ENCODE results near the gene STRN4. TPM values are rescaled to one million over a fixed set of nuclear protein-coding genes. Genes with fewer than 3 reads are reported as not detected.

STRN4 gene
- total RNA-seq, 1 donor from 2014 or later: 138 TPM

DNA sequence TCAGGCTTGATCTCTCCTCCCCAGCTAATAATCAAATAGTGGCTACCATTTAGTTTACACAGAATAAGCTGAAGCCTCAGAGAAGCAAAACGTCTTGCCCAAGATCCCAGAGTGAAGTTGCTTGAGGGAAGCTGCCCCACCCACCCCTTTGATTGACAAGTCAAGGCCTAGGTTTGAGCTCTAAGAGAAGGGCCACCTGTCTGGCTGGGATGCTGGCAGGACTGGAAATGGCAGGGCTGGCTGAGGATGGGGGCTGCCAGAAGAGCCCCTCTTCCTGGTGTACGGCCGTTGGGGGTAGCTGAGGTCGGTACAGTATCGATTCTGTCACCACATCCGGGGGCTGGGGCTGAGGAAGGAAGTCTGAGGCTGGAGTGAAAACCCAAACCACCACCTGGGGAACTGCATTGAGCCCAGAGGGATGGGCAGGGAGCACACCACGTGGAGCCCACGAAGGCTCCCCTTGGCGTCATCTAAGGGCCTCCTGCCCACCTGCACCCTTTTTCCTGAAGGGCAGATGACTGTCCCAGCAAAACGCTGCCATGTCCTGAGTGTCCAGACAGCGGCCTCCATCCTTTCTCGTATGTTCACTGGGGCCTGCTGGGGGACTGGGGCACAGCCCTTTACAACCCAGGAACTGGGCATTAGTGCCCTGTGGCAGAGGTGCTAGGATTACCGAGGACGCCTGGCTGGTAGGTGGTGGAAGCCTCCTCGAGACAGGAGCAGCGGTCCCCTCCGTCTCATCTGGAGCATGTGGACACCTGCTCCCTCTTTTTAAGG lies 27.9 kb downstream of the STRN4 start:
- H3K27ac Mint-ChIP-seq (ENCODE audit: unreplicated experiment): no peak overlapping the region
- H3K36me3 Mint-ChIP-seq (ENCODE audit: low read depth): peaks cover 3% of the 10 kb centered on the region
- H3K4me3 Mint-ChIP-seq: peak overlapping the region; percentile 86
- H3K4me1 Mint-ChIP-seq: peaks cover 35% of the 10 kb centered on the region
- TF ChIP-seq, protein P1, sequence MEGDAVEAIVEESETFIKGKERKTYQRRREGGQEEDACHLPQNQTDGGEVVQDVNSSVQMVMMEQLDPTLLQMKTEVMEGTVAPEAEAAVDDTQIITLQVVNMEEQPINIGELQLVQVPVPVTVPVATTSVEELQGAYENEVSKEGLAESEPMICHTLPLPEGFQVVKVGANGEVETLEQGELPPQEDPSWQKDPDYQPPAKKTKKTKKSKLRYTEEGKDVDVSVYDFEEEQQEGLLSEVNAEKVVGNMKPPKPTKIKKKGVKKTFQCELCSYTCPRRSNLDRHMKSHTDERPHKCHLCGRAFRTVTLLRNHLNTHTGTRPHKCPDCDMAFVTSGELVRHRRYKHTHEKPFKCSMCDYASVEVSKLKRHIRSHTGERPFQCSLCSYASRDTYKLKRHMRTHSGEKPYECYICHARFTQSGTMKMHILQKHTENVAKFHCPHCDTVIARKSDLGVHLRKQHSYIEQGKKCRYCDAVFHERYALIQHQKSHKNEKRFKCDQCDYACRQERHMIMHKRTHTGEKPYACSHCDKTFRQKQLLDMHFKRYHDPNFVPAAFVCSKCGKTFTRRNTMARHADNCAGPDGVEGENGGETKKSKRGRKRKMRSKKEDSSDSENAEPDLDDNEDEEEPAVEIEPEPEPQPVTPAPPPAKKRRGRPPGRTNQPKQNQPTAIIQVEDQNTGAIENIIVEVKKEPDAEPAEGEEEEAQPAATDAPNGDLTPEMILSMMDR (conservative IDR thresholded peaks at IDR 0.05): no peak
- no peaks in the 10 kb centered on the region for H3K9me3 Mint-ChIP-seq
- no peak for DNase-seq (ENCODE audit: low read depth, low spot score)
- H3K27me3 Mint-ChIP-seq (ENCODE audit: low read depth): peaks cover 2% of the 10 kb centered on the region

DNA sequence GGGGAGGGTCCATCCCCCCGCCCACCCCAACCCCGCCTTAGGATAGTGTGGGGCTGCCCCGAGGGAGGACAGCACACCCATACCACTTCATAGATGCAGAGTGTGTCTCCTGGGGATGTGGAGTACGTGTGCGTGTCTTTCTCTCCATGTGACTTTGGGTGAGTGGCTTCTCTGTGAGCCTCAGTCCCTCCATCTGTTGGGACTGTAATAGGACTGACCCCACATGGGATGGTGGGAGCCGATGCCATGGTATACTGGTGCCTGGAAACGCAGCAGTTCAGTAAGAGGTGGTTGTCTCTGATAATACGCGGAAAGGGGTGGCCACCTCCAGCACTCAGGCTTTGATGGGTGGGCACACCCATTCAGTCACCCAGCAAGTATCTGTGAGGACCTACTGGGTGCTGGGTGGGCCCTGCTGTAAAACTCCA lies 28.5 kb downstream of the STRN4 start:
- Mint-ChIP-seq H3K4me3 (peak overlapping the region; percentile 86), H3K36me3 (ENCODE audit: low read depth) (peaks cover 3% of the 10 kb centered on the region), H3K27ac (ENCODE audit: unreplicated experiment) (no peak overlapping the region), H3K9me3 (no peaks in the 10 kb centered on the region), H3K27me3 (ENCODE audit: low read depth) (peaks cover 2% of the 10 kb centered on the region), H3K4me1 (peaks cover 37% of the 10 kb centered on the region)
- no peak for DNase-seq (ENCODE audit: low read depth, low spot score)
- TF ChIP-seq, protein P1 (conservative IDR thresholded peaks at IDR 0.05): no peak

DNA sequence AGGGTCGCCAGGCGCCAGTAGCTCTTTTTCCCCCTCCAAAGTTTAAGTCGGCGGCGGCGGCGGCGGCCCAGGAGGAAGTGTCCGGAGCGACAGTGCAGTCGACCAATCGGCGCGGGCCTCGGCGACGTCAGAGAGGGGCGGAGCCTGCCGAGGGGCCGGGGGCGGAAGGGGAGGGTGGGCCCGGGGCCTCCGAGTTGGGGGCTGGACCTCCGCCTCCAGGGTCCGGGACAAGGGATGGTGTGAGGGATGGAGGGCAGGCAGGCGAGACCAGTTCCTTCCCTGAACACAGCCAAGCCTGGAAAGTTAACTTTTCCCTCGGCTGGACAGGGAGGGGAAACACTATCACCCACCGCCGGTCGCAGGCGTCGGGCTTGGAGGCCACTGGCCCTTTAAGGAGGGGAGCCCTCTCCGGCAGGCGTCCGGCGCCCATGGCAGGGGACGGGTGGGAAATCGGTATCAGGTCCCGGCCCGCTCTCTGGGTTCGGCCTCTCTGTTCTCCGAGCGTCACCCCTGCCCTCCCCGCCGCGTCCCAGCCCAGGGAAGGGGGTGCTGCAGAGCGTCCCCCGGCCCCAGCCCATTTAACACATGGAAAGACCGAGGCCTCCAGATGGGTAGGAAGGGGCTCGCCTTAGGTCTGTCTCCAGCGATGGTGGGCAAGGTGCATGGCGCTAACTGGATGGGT lies 29.1 kb downstream of the STRN4 start, which contains the start of gene PRKD2:
TSS of gene PRKD2 (minus strand) at position 81 of the 682 bp plus-strand sequence. CDS start 744 bp downstream, outside the sequence.
- DNase-seq (ENCODE audit: low read depth, low spot score): peak; percentile 92
- Mint-ChIP-seq H3K4me3 (peak within 1 kb of the TSS; percentile 96), H3K27ac (ENCODE audit: unreplicated experiment) (peak within 1 kb of the TSS; percentile 91), H3K27me3 (ENCODE audit: low read depth) (peaks cover 2% of the 10 kb centered on the region), H3K36me3 (ENCODE audit: low read depth) (peaks cover 2% of the 10 kb centered on the region), H3K4me1 (peaks cover 40% of the 10 kb centered on the region), H3K9me3 (no peaks in the 10 kb centered on the region)
- TF ChIP-seq, protein P1 (conservative IDR thresholded peaks at IDR 0.05): no peak

- no peaks in the 10 kb centered on the region for H3K36me3 Mint-ChIP-seq (ENCODE audit: low read depth)
- peak overlapping the region; percentile 96 for H3K4me3 Mint-ChIP-seq
- DNase-seq (ENCODE audit: low read depth, low spot score): no peak
- no peaks in the 10 kb centered on the region for H3K9me3 Mint-ChIP-seq
- H3K4me1 Mint-ChIP-seq: peaks cover 40% of the 10 kb centered on the region
- H3K27me3 Mint-ChIP-seq (ENCODE audit: low read depth): peaks cover 2% of the 10 kb centered on the region
- peak overlapping the region; percentile 91 for H3K27ac Mint-ChIP-seq (ENCODE audit: unreplicated experiment)
- TF ChIP-seq, protein P1 (conservative IDR thresholded peaks at IDR 0.05): no peak
These were observed 29.6 kb downstream of the STRN4 start for GRCh38 chr19:46716672-46717033.

DNA sequence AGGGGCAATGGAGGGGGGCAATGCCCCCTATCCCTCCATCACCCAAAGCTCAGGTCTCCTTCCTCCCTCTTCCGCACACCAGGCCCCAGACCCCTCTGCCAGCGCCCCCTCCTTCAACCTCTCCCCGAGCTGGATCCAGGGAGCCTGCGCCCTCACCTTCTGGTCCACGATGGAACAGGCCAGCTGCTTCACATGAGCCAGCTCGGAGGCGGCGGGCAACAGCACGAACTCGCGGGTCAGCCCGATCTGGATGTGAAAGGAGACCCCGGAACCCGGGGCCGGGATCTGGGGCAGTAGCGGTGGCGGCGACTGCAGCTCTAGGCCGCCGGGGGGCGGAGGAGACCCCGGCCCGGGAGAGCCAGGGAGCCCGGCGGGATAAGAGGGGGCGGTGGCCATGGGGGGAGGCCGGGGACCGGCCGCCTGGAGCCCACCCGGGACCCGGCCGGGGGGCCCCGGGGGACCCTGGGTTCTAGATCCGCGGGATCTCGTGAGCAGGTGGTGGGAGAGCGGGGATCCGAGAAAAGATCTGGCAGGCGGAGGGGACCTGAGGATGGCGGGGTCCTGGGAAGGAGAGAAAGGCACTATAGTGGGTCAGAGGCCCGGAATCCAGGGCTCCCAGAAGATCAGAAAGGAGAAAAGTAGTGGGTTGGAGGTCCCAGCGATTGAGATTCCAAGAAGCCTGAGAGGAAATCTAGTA lies 30.1 kb downstream of the STRN4 start:
- Mint-ChIP-seq H3K27ac (ENCODE audit: unreplicated experiment) (peak overlapping the region; percentile 91), H3K27me3 (ENCODE audit: low read depth) (peaks cover 2% of the 10 kb centered on the region), H3K4me1 (peaks cover 40% of the 10 kb centered on the region), H3K9me3 (no peaks in the 10 kb centered on the region), H3K4me3 (peak overlapping the region; percentile 96), H3K36me3 (ENCODE audit: low read depth) (no peaks in the 10 kb centered on the region)
- TF ChIP-seq, protein P1 (conservative IDR thresholded peaks at IDR 0.05): peak; percentile 52
- DNase-seq (ENCODE audit: low read depth, low spot score): peak; percentile 51
